Gastrocnemius medialis (tissue), 4 donors: Measurements from ENCODE around the gene INS.

Experiments used
- CTCF ChIP-seq, 5 experiments: fragments of 450-650 bp in 3 of 5; fragments of 200-600 bp in 2 of 5; sonication (generic) in 2 of 5; IDR thresholded peaks in 4 of 5; conservative IDR thresholded peaks in 1 of 5; 1 replicate in 4 of 5; 2 replicates in 1 of 5; pipeline ENCODE4 v1.5.1; 2016 to 2019; ENCODE audit warnings: antibody characterized with exemption in 5 of 5, mild to moderate bottlenecking in 3 of 5, moderate library complexity in 3 of 5
- POLR2A ChIP-seq, 2 donors: fragments of 450-650 bp; IDR thresholded peaks; one replicate each; pipeline ENCODE4 v1.6.1; 2017; ENCODE audit warnings: antibody characterized with exemption in 2 of 2, mild to moderate bottlenecking in 2 of 2, moderate library complexity in 2 of 2

- TF ChIP-seq CTCF (IDR thresholded peaks at IDR 0.05 in 4 of 5, conservative IDR thresholded peaks at IDR 0.05 in 1 of 5) (no peak), POLR2A (IDR thresholded peaks at IDR 0.05) (no peak)
These were observed 43.6 kb upstream of the INS start for GRCh38 chr11:2204361-2205213.
